ENCODE data around the gene RFLNA.
"Not testable (repeated sequence)": the region's sequence is repeated elsewhere in the genome, so short reads cannot be mapped to it uniquely, and the experiment has no call there.

The RFLNA gene

GRCh38 chr12:124283326-124283725, 11.6 kb upstream of the RFLNA start:
- no peak for DNase-seq

- no peak for DNase-seq
Measured at GRCh38 chr12:124284368-124284767, 10.5 kb upstream of the RFLNA start.

GRCh38 chr12:124286414-124286813, 8.5 kb upstream of the RFLNA start:
- no peak for DNase-seq

- no peak for DNase-seq
Measured at GRCh38 chr12:124286971-124287370, 7.9 kb upstream of the RFLNA start.

GRCh38 chr12:124289634-124290600, 5.0 kb upstream of the RFLNA start:
- DNase-seq = no peak

GRCh38 chr12:124292385-124292784, 2.5 kb upstream of the RFLNA start:
- no peak for DNase-seq

- DNase-seq = no peak
Measured at GRCh38 chr12:124293286-124294003, 1.4 kb upstream of the RFLNA start.

GRCh38 chr12:124295431-124296058, 652 bp downstream of the RFLNA start:
- DNase-seq = no peak

GRCh38 chr12:124296295-124296915, 1.5 kb downstream of the RFLNA start:
- DNase-seq = no peak

- DNase-seq = no peak
Measured at GRCh38 chr12:124296916-124297351, 2.0 kb downstream of the RFLNA start.

- no peak for DNase-seq
Measured at GRCh38 chr12:124297389-124297788, 2.5 kb downstream of the RFLNA start.

GRCh38 chr12:124297856-124298255, 3.0 kb downstream of the RFLNA start:
- no peak for DNase-seq

- DNase-seq = no peak
Measured at GRCh38 chr12:124298685-124299410, 4.0 kb downstream of the RFLNA start.

- DNase-seq = no peak
Measured at GRCh38 chr12:124299628-124300388, 4.9 kb downstream of the RFLNA start.

- not testable (repeated sequence) for DNase-seq
Measured at GRCh38 chr12:124300657-124301056, 5.8 kb downstream of the RFLNA start.

- no peak for DNase-seq
Measured at GRCh38 chr12:124301084-124301654, 6.3 kb downstream of the RFLNA start.

- no peak for DNase-seq
Measured at GRCh38 chr12:124302241-124302806, 7.4 kb downstream of the RFLNA start.

- no peak for DNase-seq
Measured at GRCh38 chr12:124302807-124303578, 8.1 kb downstream of the RFLNA start.

- no peak for DNase-seq
Measured at GRCh38 chr12:124303579-124304313, 8.9 kb downstream of the RFLNA start.

Measured in NCI-H524 treated with DMSO at 0.1 percent for 48 hours (cell line).